ENCODE measurements around the gene OAS1.

GRCh38 chr12:112894128-112894527 lies 12.6 kb upstream of the OAS1 start:
- no peak for TF ChIP-seq EGR1 (IDR thresholded peaks at IDR 0.05; ENCODE audit: low read depth)
- TF ChIP-seq CTCF (IDR thresholded peaks at IDR 0.05 in 2 of 3, conservative IDR thresholded peaks at IDR 0.05 in 1 of 3; ENCODE audit: borderline replicate concordance in 1 of 3, insufficient read depth in 1 of 3, low read depth in 2 of 3, low read length in 2 of 3), result no peak
- TF ChIP-seq REST (IDR thresholded peaks at IDR 0.05; ENCODE audit: low read depth), result no peak
- no peak for TF ChIP-seq JUND (IDR thresholded peaks at IDR 0.05)
- no peak for TF ChIP-seq SIN3A (IDR thresholded peaks at IDR 0.05; ENCODE audit: low read depth)
- no peak for TF ChIP-seq POLR2A (IDR thresholded peaks at IDR 0.05; ENCODE audit: borderline replicate concordance, extremely low read depth, insufficient read depth, insufficient read length)
